SK-N-SH treated with all-trans-retinoic acid at 6 μM for 48 hours (cell line): ENCODE measurements around the gene VPS35.

Source experiments
- ATAC-seq: fragments of 200-7000 bp; cut with Tn5 transposase; 3 replicates; pipeline ENCODE4 v1.9.1; 2020; ENCODE audit warnings: mild to moderate bottlenecking, moderate library complexity
- ARNTL ChIP-seq: fragments of 450-650 bp; formaldehyde crosslinking; IDR thresholded peaks from 2 replicates; pipeline ENCODE4 v1.5.0; 2020; ENCODE audit warnings: low read depth, mild to moderate bottlenecking, moderate library complexity, borderline replicate concordance
- BACH2 ChIP-seq: fragments of 250-450 bp; sonication (Bioruptor Pico); IDR thresholded peaks from 2 replicates; pipeline ENCODE4 v1.9.0; 2021; ENCODE audit warnings: mild to moderate bottlenecking, borderline replicate concordance
- CSDC2 ChIP-seq: fragments of 250-450 bp; sonication (Bioruptor Pico); IDR thresholded peaks from 2 replicates; pipeline ENCODE4 v1.5.0; 2020; ENCODE audit warnings: mild to moderate bottlenecking, moderate library complexity
- ESRRG ChIP-seq: fragments of 250-450 bp; sonication (Bioruptor Pico); IDR thresholded peaks from 2 replicates; pipeline ENCODE4 v1.6.1; 2021; ENCODE audit warnings: mild to moderate bottlenecking
- GLIS3 ChIP-seq: fragments of 250-450 bp; sonication (Bioruptor Pico); IDR thresholded peaks from 2 replicates; pipeline ENCODE4 v1.5.0; 2020; ENCODE audit warnings: mild to moderate bottlenecking, moderate library complexity
- ISL1 ChIP-seq: fragments of 250-450 bp; sonication (Bioruptor Pico); IDR thresholded peaks from 2 replicates; pipeline ENCODE4 v2.1.2; 2022; ENCODE audit warnings: mild to moderate bottlenecking, moderate library complexity
- OSR1 ChIP-seq: fragments of 250-450 bp; sonication (Bioruptor Pico); IDR thresholded peaks from 2 replicates; pipeline ENCODE4 v1.8.0; 2022; ENCODE audit warnings: moderate library complexity, mild to moderate bottlenecking, inconsistent platforms
- PPARA ChIP-seq: fragments of 250-450 bp; sonication (Bioruptor Pico); IDR thresholded peaks from 2 replicates; pipeline ENCODE4 v1.5.0; 2020; ENCODE audit warnings: mild to moderate bottlenecking, borderline replicate concordance
- RARB ChIP-seq: fragments of 250-450 bp; sonication (Bioruptor Pico); IDR thresholded peaks from 2 replicates; pipeline ENCODE4 v1.8.0; 2021; ENCODE audit warnings: mild to moderate bottlenecking, moderate library complexity
- SNAI2 ChIP-seq: fragments of 250-450 bp; sonication (Bioruptor Pico); IDR thresholded peaks from 2 replicates; pipeline ENCODE4 v1.5.0; 2020; ENCODE audit warnings: mild to moderate bottlenecking, moderate library complexity
- TCF4 ChIP-seq: fragments of 250-450 bp; sonication (Bioruptor Pico); IDR thresholded peaks from 2 replicates; pipeline ENCODE4 v1.8.0; 2021; ENCODE audit warnings: mild to moderate bottlenecking, moderate library complexity, borderline replicate concordance
- TOX ChIP-seq: fragments of 250-450 bp; sonication (Bioruptor Pico); IDR thresholded peaks from 2 replicates; pipeline ENCODE4 v1.8.0; 2021; ENCODE audit warnings: mild to moderate bottlenecking, moderate library complexity, borderline replicate concordance
- ZC3H10 ChIP-seq: fragments of 250-450 bp; sonication (Bioruptor Pico); IDR thresholded peaks from 2 replicates; pipeline ENCODE4 v1.5.1; 2021; ENCODE audit warnings: mild to moderate bottlenecking, moderate library complexity
- ZFP3 ChIP-seq: fragments of 250-450 bp; sonication (Bioruptor Pico); IDR thresholded peaks from 2 replicates; pipeline ENCODE4 v1.5.0; 2020; ENCODE audit warnings: mild to moderate bottlenecking, moderate library complexity
- ZFP30 ChIP-seq: fragments of 450-650 bp; formaldehyde crosslinking; IDR thresholded peaks from 2 replicates; pipeline ENCODE4 v1.5.0; 2022; ENCODE audit warnings: mild to moderate bottlenecking, moderate library complexity
- ZNF565 ChIP-seq: fragments of 450-650 bp; formaldehyde crosslinking; conservative IDR thresholded peaks from 2 replicates; pipeline ENCODE4 v1.5.0; 2020; ENCODE audit warnings: low read depth, mild to moderate bottlenecking, moderate library complexity
- ZNF70 ChIP-seq: fragments of 450-650 bp; formaldehyde crosslinking; IDR thresholded peaks from 2 replicates; pipeline ENCODE4 v1.5.0; 2020; ENCODE audit warnings: mild to moderate bottlenecking, moderate library complexity
- ZNF8 ChIP-seq: fragments of 450-650 bp; formaldehyde crosslinking; IDR thresholded peaks from 2 replicates; pipeline ENCODE4 v1.5.0; 2020; ENCODE audit warnings: mild to moderate bottlenecking, moderate library complexity
- TF ChIP-seq, protein P1 (sequence below): fragments of 250-450 bp; sonication (Bioruptor Pico); IDR thresholded peaks from 2 replicates; pipeline ENCODE4 v1.5.1; 2021; ENCODE audit warnings: mild to moderate bottlenecking, moderate library complexity
- TF ChIP-seq, protein P2 (sequence below): fragments of 250-450 bp; sonication (Bioruptor Pico); IDR thresholded peaks from 2 replicates; pipeline ENCODE4 v1.8.0; 2020; ENCODE audit warnings: mild to moderate bottlenecking, moderate library complexity, borderline replicate concordance
- TF ChIP-seq, protein P3 (sequence below): fragments of 250-450 bp; sonication (Bioruptor Pico); IDR thresholded peaks from 2 replicates; pipeline ENCODE4 v1.5.0; 2020; ENCODE audit warnings: mild to moderate bottlenecking, moderate library complexity

Gene VPS35

DNA sequence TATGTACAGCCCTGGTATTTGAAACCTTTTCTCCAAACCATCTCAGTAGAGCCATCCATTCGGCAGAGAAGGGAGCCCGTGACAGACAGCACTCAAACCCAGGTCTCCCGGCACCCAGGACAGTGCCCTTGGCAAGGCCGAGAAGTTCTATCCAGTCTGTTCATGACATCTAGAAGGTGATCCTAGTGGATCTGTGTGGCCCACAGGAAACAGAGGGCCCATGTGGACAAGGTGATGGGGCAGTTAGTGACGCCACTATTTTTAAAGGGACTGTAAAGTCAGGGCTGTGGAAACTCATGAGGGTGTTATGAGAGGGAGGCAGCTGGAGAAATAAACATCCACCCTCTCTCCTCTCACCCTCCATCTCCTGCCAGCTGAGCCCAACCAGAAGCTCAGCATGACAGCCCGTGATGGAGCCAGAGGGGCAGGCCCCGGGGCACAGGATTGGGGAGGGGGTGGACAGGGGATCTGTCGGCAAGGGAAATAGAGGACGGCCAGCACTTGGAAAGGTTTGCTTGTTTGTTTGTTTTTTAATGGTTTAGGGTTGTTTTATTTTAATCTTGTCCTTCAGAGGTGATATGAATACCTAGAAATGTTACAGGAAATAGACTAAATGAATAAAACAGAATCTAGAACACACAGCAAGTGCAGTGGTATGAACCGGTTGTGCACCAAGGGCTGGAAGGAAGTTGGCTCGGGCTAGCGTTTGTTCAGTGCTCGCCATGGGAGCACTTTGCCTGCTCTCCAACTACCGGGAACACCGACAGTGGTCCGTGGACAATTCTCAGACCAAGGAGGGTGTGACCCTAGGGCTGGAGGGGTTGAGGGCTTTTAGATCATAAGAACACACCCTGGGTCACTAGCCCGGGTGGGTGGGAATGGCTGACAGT lies 42.1 kb upstream of the VPS35 start:
- no peak for ATAC-seq
- TF ChIP-seq ARNTL (no peak), ZNF70 (CRISPR knock-in tag) (no peak)

DNA sequence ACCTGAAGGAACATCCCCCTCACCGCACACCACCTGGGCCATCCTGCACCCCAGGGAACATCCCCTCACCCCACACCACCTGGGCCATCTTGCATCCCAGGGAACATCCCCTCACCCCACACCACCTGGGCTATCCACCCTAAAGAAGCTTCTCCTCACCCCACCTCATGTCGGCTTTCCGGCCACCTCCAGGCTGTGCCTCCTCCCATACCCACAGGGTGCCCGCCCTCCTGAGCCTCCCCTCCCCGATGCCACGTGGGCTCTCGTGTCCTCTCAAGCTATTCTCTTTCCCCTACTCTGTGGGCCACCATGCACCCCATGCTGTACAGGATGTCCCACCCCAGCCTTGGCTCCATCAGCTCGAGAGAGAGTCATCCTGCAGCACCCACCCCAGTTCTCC lies 41.1 kb upstream of the VPS35 start:
- TF ChIP-seq ZFP30 (no peak), TOX (no peak), ZNF565 (CRISPR knock-in tag) (no peak), ZNF70 (CRISPR knock-in tag) (no peak), BACH2 (CRISPR knock-in tag) (no peak), CSDC2 (CRISPR knock-in tag) (no peak), ZFP3 (CRISPR knock-in tag) (no peak), ZNF8 (CRISPR knock-in tag) (no peak), SNAI2 (no peak)
- TF ChIP-seq, protein P1, sequence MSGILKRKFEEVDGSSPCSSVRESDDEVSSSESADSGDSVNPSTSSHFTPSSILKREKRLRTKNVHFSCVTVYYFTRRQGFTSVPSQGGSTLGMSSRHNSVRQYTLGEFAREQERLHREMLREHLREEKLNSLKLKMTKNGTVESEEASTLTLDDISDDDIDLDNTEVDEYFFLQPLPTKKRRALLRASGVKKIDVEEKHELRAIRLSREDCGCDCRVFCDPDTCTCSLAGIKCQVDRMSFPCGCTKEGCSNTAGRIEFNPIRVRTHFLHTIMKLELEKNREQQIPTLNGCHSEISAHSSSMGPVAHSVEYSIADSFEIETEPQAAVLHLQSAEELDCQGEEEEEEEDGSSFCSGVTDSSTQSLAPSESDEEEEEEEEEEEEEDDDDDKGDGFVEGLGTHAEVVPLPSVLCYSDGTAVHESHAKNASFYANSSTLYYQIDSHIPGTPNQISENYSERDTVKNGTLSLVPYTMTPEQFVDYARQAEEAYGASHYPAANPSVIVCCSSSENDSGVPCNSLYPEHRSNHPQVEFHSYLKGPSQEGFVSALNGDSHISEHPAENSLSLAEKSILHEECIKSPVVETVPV (CRISPR knock-in tag), result no peak
- no peak for ATAC-seq

DNA sequence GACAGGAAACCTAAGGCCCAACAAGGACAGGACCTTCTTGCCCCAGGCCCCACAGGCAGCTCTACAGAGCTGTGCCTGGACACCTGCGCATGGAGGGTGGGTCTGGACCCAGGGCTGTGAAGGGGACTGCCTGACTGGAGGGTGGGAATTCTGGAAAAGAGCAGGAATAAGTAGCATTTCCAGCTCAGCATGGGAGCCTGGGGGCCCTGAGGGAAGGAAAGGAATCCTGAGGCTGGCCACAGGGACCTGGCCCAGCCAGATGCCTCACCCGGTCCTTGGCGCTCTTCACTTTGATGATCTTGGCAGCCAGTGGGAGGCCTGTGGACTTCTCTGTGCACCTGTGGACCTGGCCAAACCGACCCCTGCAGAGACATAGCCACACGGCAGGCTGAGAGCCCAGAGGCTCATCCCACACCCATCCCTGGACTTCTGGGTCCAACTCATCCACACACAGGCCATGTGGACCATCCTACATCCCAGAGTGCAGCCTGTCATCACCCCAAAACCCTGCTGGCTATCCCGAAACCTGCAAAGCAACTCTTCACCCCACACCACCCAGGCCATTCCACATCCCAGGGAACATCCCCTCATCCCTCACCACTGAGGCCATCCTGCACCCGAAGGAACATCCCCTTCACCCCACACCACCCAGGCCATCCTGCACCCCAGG lies 40.5 kb upstream of the VPS35 start:
- no peak for ATAC-seq
- TF ChIP-seq SNAI2, result no peak
- TF ChIP-seq BACH2 (CRISPR knock-in tag), result no peak
- no peak for TF ChIP-seq TCF4
- TF ChIP-seq CSDC2 (CRISPR knock-in tag), result no peak
- TF ChIP-seq, protein P2, sequence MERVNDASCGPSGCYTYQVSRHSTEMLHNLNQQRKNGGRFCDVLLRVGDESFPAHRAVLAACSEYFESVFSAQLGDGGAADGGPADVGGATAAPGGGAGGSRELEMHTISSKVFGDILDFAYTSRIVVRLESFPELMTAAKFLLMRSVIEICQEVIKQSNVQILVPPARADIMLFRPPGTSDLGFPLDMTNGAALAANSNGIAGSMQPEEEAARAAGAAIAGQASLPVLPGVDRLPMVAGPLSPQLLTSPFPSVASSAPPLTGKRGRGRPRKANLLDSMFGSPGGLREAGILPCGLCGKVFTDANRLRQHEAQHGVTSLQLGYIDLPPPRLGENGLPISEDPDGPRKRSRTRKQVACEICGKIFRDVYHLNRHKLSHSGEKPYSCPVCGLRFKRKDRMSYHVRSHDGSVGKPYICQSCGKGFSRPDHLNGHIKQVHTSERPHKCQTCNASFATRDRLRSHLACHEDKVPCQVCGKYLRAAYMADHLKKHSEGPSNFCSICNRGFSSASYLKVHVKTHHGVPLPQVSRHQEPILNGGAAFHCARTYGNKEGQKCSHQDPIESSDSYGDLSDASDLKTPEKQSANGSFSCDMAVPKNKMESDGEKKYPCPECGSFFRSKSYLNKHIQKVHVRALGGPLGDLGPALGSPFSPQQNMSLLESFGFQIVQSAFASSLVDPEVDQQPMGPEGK (CRISPR knock-in tag), result no peak
- TF ChIP-seq ZNF565 (CRISPR knock-in tag), result no peak
- TF ChIP-seq ZNF70 (CRISPR knock-in tag), result no peak
- TF ChIP-seq, protein P1 (CRISPR knock-in tag), result no peak
- no peak for TF ChIP-seq ZNF8 (CRISPR knock-in tag)
- no peak for TF ChIP-seq OSR1 (CRISPR knock-in tag)
- no peak for TF ChIP-seq TOX

DNA sequence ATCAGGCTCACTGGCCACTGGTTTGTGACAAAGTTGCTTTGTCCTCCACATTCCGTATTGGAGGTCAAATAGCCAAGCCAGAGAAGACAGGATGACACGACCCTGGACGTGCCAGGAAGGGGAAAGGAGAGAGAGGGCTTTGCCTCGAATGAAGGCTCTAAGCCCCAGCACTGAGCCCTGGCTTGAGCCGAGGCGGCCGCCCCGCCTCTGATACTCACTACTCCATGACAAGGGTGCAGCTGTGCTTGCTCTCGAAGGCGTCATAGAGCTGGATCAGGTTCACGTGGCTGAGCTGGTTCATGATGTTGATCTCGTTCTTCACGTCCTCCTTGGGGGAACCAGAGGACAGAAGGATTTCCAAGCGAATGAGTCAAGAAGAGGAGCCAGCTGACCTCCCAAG lies 39.8 kb upstream of the VPS35 start:
- no peak for ATAC-seq
- TF ChIP-seq ZC3H10 (CRISPR knock-in tag), result no peak
- TF ChIP-seq ISL1 (CRISPR knock-in tag), result no peak
- no peak for TF ChIP-seq OSR1 (CRISPR knock-in tag)
- TF ChIP-seq CSDC2 (CRISPR knock-in tag), result no peak
- TF ChIP-seq GLIS3, result no peak
- TF ChIP-seq ZFP30, result no peak
- TF ChIP-seq ZNF8 (CRISPR knock-in tag), result no peak

DNA sequence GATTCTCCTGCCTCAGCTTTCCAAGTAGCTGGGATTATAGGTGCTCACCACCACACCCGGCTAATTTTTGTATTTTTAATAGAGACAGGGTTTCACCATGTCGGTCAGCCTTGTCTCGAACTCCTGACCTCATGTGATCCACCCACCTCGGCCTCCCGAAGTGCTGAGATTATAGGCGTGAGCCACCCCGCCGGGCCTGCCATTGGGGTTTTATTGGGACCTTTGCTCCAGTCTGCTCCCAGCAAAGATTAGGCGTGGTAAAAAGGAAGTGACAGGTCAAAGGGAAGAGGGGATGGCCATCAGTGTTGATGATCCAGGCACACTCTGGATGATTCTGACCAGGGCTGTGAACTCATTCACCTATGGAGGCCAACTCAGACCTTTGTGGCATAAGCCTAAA lies 38.7 kb upstream of the VPS35 start:
- TF ChIP-seq ZNF565 (CRISPR knock-in tag) (no peak), ISL1 (CRISPR knock-in tag) (no peak), ARNTL (no peak), ZNF70 (CRISPR knock-in tag) (no peak), SNAI2 (no peak), BACH2 (CRISPR knock-in tag) (no peak), ZNF8 (CRISPR knock-in tag) (no peak), TOX (no peak), PPARA (no peak), ZFP30 (no peak), GLIS3 (no peak), OSR1 (CRISPR knock-in tag) (no peak), RARB (no peak), ESRRG (CRISPR knock-in tag) (no peak)
- TF ChIP-seq, protein P3, sequence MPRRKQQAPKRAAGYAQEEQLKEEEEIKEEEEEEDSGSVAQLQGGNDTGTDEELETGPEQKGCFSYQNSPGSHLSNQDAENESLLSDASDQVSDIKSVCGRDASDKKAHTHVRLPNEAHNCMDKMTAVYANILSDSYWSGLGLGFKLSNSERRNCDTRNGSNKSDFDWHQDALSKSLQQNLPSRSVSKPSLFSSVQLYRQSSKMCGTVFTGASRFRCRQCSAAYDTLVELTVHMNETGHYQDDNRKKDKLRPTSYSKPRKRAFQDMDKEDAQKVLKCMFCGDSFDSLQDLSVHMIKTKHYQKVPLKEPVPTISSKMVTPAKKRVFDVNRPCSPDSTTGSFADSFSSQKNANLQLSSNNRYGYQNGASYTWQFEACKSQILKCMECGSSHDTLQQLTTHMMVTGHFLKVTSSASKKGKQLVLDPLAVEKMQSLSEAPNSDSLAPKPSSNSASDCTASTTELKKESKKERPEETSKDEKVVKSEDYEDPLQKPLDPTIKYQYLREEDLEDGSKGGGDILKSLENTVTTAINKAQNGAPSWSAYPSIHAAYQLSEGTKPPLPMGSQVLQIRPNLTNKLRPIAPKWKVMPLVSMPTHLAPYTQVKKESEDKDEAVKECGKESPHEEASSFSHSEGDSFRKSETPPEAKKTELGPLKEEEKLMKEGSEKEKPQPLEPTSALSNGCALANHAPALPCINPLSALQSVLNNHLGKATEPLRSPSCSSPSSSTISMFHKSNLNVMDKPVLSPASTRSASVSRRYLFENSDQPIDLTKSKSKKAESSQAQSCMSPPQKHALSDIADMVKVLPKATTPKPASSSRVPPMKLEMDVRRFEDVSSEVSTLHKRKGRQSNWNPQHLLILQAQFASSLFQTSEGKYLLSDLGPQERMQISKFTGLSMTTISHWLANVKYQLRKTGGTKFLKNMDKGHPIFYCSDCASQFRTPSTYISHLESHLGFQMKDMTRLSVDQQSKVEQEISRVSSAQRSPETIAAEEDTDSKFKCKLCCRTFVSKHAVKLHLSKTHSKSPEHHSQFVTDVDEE (CRISPR knock-in tag), result no peak
- TF ChIP-seq, protein P2 (CRISPR knock-in tag), result no peak
- no peak for ATAC-seq
